GM12865 (cell line): ENCODE results near the gene STXBP5L.
"Not testable (repeated sequence)": the region's sequence is repeated elsewhere in the genome, so short reads cannot be mapped to it uniquely, and the experiment has no call there.

Source experiments
- DNase-seq: peaks from one replicate; pipeline ENCODE4 v3.0.0; 2010; ENCODE audit warnings: low read depth
- H3K4me3 ChIP-seq: 2 replicates; pipeline ENCODE4 v1.5.1; 2011; ENCODE audit warnings: mild to moderate bottlenecking, low read depth, low read length, control low read depth
- CTCF ChIP-seq: IDR thresholded peaks from 2 replicates; pipeline ENCODE4 v1.5.1; 2011; ENCODE audit warnings: low read length, control low read depth, low read depth, inconsistent platforms; ENCODE audit not compliant: insufficient read depth; ENCODE audit errors: missing control alignments

The STXBP5L gene

DNA sequence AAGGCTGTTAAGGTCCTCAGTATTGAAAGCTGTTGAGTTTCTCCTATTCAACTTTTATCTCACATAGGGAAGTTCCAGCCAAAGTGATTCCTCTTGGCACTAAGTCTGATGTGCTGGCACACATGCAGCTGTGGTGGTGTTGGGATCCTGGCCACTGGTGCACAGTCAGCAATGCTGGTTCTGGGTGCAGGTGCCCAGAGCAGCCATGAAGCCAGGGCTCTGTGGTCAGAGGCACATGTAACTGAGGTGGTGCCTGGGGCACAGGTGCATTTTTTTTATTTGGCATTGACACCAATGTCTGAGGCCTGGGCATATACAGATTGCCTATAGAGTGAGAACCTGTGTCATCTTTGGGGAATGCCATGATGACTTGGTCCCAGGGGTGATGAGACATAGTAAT is 366.4 kb downstream of the STXBP5L start:
- no peak for TF ChIP-seq CTCF
- H3K4me3 ChIP-seq: no peak overlapping the region
- DNase-seq: no peak

DNA sequence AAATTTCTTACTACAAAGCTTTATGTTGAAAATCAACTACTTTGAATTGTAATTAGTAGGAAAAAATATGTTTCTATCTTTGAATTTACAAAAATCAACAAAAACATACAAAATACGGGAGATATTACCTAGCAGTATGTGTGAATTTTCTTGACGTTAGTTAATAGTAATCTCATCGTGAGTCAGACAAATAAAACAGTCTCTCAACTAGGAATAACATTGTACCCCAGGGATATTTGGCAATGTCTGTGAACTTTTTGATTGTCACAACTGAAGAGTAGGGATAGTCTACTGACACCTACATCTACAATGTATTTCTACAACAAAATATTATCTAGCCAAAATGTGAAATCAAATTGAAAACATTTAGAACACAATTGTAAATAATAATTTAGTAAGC is 387.4 kb downstream of the STXBP5L start:
- DNase-seq: no peak
- no peak for TF ChIP-seq CTCF
- H3K4me3 ChIP-seq: no peak overlapping the region

DNA sequence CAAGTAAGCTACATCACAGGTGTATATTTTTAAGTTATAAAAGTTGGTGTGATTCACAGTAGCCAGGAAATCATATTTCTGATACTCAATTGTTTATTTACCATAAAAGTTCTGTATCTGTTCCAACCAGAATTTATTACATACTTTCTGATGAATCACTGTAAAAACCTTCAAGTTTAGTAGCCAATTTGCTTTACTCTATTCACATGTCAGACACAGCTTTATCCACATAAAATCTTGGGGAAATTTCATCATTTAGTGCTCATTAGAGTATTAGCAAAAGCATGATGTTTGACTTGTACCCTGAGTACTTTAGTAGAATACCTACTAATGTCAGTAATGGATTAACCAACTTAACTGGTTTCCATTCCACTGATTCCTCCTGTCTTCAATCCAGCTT is 388.0 kb downstream of the STXBP5L start:
- no peak for DNase-seq
- no peak overlapping the region for H3K4me3 ChIP-seq
- no peak for TF ChIP-seq CTCF

GRCh38 chr3:121324320-121324719 is 416.3 kb downstream of the STXBP5L start:
- DNase-seq: no peak
- no peak overlapping the region for H3K4me3 ChIP-seq
- TF ChIP-seq CTCF: no peak

DNA sequence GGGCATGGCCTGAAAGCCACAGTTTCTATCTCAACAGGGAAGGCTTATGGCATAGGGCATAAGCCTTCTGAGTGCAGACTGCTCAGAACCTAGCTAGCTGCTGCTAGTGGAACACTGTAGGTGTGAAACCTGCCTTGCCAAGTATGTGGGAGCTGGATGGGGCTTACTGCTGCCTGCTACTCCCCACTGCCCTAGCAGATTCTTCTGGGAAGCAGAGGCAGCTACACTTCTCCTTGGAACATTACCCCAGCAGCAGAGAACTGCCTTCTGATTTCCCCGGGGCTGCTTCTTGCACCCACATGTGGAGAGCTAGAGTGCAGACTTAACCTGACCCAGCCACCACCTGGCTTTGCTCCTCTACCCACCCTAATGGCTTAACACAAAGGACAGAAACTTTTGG is 422.1 kb downstream of the STXBP5L start:
- H3K4me3 ChIP-seq: no peak overlapping the region
- TF ChIP-seq CTCF: no peak
- DNase-seq: no peak

DNA sequence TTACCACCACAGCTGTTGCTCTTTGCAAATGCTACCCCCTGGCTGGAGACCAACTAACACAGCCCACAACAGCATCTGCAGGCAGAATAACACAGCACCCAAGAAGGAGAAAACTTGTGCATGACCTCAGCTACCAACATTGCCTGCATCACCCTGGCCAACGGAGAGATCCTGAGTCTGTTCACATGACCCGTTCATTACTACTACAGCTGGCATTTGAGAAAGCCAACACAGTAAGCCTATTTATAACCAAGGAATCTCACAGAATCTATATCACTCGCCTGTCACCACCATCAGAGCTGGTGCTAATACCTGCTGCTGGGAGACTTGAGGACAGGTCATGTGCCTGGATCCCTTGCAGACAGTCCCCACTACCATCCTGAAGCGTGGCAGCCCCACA is 422.6 kb downstream of the STXBP5L start:
- DNase-seq: no peak
- H3K4me3 ChIP-seq: no peak overlapping the region
- no peak for TF ChIP-seq CTCF

GRCh38 chr3:121355960-121356359 is 448.0 kb downstream of the STXBP5L start:
- not testable (repeated sequence) for H3K4me3 ChIP-seq, DNase-seq
